Mesendoderm (in vitro differentiated cells): Measurements from ENCODE around the gene CAMK2A.

Experiments used
- DNase-seq: peaks from one replicate; pipeline ENCODE4 v3.0.0; 2013
- H2AK5ac ChIP-seq: 2 replicates; pipeline ENCODE4 v1.6.1; 2013; ENCODE audit warnings: low read length, inconsistent platforms
- H2BK120ac ChIP-seq: 2 replicates; pipeline ENCODE4 v1.6.1; 2013; ENCODE audit warnings: low read depth, mild to moderate bottlenecking, low read length, moderate library complexity, mixed read lengths
- H2BK15ac ChIP-seq: replicated peaks from 2 replicates; pipeline ENCODE4 v1.6.1; 2013; ENCODE audit warnings: low read depth, mild to moderate bottlenecking, moderate library complexity
- H2BK5ac ChIP-seq: 2 replicates; pipeline ENCODE4 v1.6.1; 2013; ENCODE audit warnings: low read length, inconsistent platforms
- H3K18ac ChIP-seq: 2 replicates; pipeline ENCODE4 v1.6.1; 2013; ENCODE audit warnings: mild to moderate bottlenecking, low read length, mixed read lengths
- H3K23ac ChIP-seq: one replicate; pipeline ENCODE4 v1.6.1; 2013; ENCODE audit warnings: low read length
- H3K27ac ChIP-seq: 2 replicates; pipeline ENCODE4 v1.5.1; 2013; ENCODE audit warnings: low read depth, mild to moderate bottlenecking, inconsistent platforms, low read length, moderate library complexity
- H3K27me3 ChIP-seq: 2 replicates; pipeline ENCODE4 v1.6.1; 2013; ENCODE audit warnings: low read length, control low read depth, mild to moderate bottlenecking, inconsistent platforms; ENCODE audit not compliant: insufficient read depth, poor library complexity
- H3K36me3 ChIP-seq: 2 replicates; pipeline ENCODE4 v1.6.1; 2013; ENCODE audit warnings: low read length, inconsistent platforms; ENCODE audit not compliant: control insufficient read depth, insufficient read depth
- H3K4ac ChIP-seq: one replicate; pipeline ENCODE4 v1.6.1; 2013; ENCODE audit warnings: low read depth, mild to moderate bottlenecking, low read length, moderate library complexity
- H3K4me1 ChIP-seq: 2 replicates; pipeline ENCODE4 v1.6.1; 2013; ENCODE audit warnings: low read depth, low read length, inconsistent platforms; ENCODE audit not compliant: control insufficient read depth
- H3K4me2 ChIP-seq: 2 replicates; pipeline ENCODE4 v1.6.1; 2013; ENCODE audit warnings: low read length
- H3K4me3 ChIP-seq: 2 replicates; pipeline ENCODE4 v1.5.1; 2013; ENCODE audit warnings: mild to moderate bottlenecking, low read length
- H3K56ac ChIP-seq: one replicate; pipeline ENCODE4 v1.6.1; 2013; ENCODE audit warnings: low read length
- H3K79me1 ChIP-seq: 2 replicates; pipeline ENCODE4 v1.6.1; 2013; ENCODE audit warnings: low read length, inconsistent platforms
- H3K79me2 ChIP-seq: 2 replicates; pipeline ENCODE4 v1.6.1; 2013; ENCODE audit warnings: mild to moderate bottlenecking, low read length; ENCODE audit not compliant: control insufficient read depth, insufficient read depth
- H3K9ac ChIP-seq: 2 replicates; pipeline ENCODE4 v1.6.1; 2013; ENCODE audit warnings: low read length, inconsistent platforms
- H4K5ac ChIP-seq: one replicate; pipeline ENCODE4 v1.6.1; 2013; ENCODE audit warnings: low read length
- H4K8ac ChIP-seq: one replicate; pipeline ENCODE4 v1.6.1; 2013; ENCODE audit warnings: low read depth, mild to moderate bottlenecking, control low read depth, low read length, moderate library complexity
- WGBS: extraction: QIAGEN DNeasy Blood & Tissue Kit; methylation state at CpG from one replicate; pipeline ENCODE4 v1.1.7; 2013; ENCODE audit warnings: low lambda C conversion rate, missing lambda C conversion rate; ENCODE audit not compliant: insufficient coverage; ENCODE audit errors: extremely low coverage; 5-methylcytosine and 5-hydroxymethylcytosine counted together

The CAMK2A gene

GRCh38 chr5:150182774-150183173 lies 106.8 kb downstream of the CAMK2A start:
- Histone ChIP-seq H3K36me3 (no peaks in the 10 kb centered on the region), H3K27me3 (no peaks in the 10 kb centered on the region), H3K79me2 (no peaks in the 10 kb centered on the region), H3K4me3 (no peak overlapping the region), H3K79me1 (no peaks in the 10 kb centered on the region), H3K4ac (no peak overlapping the region), H4K5ac (no peak overlapping the region), H4K8ac (no peak overlapping the region), H3K56ac (no peak overlapping the region), H3K27ac (no peak overlapping the region), H2BK120ac (no peak overlapping the region), H2AK5ac (no peak overlapping the region), H3K4me1 (peaks cover 9% of the 10 kb centered on the region), H3K4me2 (no peak overlapping the region), H3K23ac (no peak overlapping the region), H2BK15ac (no peak overlapping the region), H2BK5ac (no peak overlapping the region), H3K18ac (no peak overlapping the region), H3K9ac (no peak overlapping the region)
- DNase-seq, result no peak
- no CpG with 5 or more reads among the region's 10 CpGs for WGBS

GRCh38 chr5:150181766-150182545 lies 107.6 kb downstream of the CAMK2A start:
- Histone ChIP-seq H2BK120ac (no peak overlapping the region), H3K79me1 (no peaks in the 10 kb centered on the region), H3K56ac (no peak overlapping the region), H3K9ac (no peak overlapping the region), H3K4me2 (no peak overlapping the region), H4K5ac (no peak overlapping the region), H2BK15ac (no peak overlapping the region), H3K79me2 (no peaks in the 10 kb centered on the region), H3K36me3 (no peaks in the 10 kb centered on the region), H3K27me3 (no peaks in the 10 kb centered on the region), H3K4ac (no peak overlapping the region), H3K18ac (no peak overlapping the region), H4K8ac (no peak overlapping the region), H3K4me1 (peaks cover 9% of the 10 kb centered on the region), H2AK5ac (no peak overlapping the region), H3K27ac (no peak overlapping the region), H2BK5ac (no peak overlapping the region), H3K4me3 (no peak overlapping the region), H3K23ac (no peak overlapping the region)
- DNase-seq, result no peak
- WGBS, result no CpG with 5 or more reads among the region's 9 CpGs

- no peaks in the 10 kb centered on the region for H3K79me2 ChIP-seq
- H3K56ac ChIP-seq, result no peak overlapping the region
- no peak overlapping the region for H2AK5ac ChIP-seq
- H3K79me1 ChIP-seq, result no peaks in the 10 kb centered on the region
- H3K4me3 ChIP-seq, result no peak overlapping the region
- no peak overlapping the region for H2BK5ac ChIP-seq
- no peak overlapping the region for H2BK120ac ChIP-seq
- H3K4ac ChIP-seq, result no peak overlapping the region
- H3K9ac ChIP-seq, result no peak overlapping the region
- no peak overlapping the region for H3K18ac ChIP-seq
- DNase-seq, result no peak
- no peak overlapping the region for H4K5ac ChIP-seq
- H3K4me2 ChIP-seq, result no peak overlapping the region
- no CpG with 5 or more reads among the region's 5 CpGs for WGBS
- H4K8ac ChIP-seq, result no peak overlapping the region
- H3K27me3 ChIP-seq, result no peaks in the 10 kb centered on the region
- peaks cover 4% of the 10 kb centered on the region for H3K4me1 ChIP-seq
- H3K36me3 ChIP-seq, result no peaks in the 10 kb centered on the region
- no peak overlapping the region for H3K23ac ChIP-seq
- H2BK15ac ChIP-seq, result no peak overlapping the region
- H3K27ac ChIP-seq, result no peak overlapping the region
Measured at GRCh38 chr5:150181027-150181426, 108.5 kb downstream of the CAMK2A start.

- Histone ChIP-seq H2BK5ac (no peak overlapping the region), H3K4me3 (no peak overlapping the region), H2BK120ac (no peak overlapping the region), H3K27me3 (no peaks in the 10 kb centered on the region), H4K5ac (no peak overlapping the region), H3K23ac (no peak overlapping the region), H3K79me1 (no peaks in the 10 kb centered on the region), H3K56ac (no peak overlapping the region), H3K36me3 (no peaks in the 10 kb centered on the region), H3K18ac (no peak overlapping the region), H3K4ac (no peak overlapping the region), H3K4me1 (no peaks in the 10 kb centered on the region), H2AK5ac (no peak overlapping the region), H2BK15ac (no peak overlapping the region), H4K8ac (no peak overlapping the region), H3K79me2 (no peaks in the 10 kb centered on the region), H3K27ac (no peak overlapping the region), H3K9ac (no peak overlapping the region), H3K4me2 (no peak overlapping the region)
- no CpG with 5 or more reads among the region's 18 CpGs for WGBS
- DNase-seq, result no peak
Measured at GRCh38 chr5:150180241-150181026, 109.1 kb downstream of the CAMK2A start.

- no peak overlapping the region for H3K18ac ChIP-seq
- no CpG with 5 or more reads among the region's 7 CpGs for WGBS
- H2AK5ac ChIP-seq, result no peak overlapping the region
- no peak overlapping the region for H3K4me3 ChIP-seq
- H3K27me3 ChIP-seq, result no peaks in the 10 kb centered on the region
- H2BK120ac ChIP-seq, result no peak overlapping the region
- no peak overlapping the region for H3K27ac ChIP-seq
- no peaks in the 10 kb centered on the region for H3K4me1 ChIP-seq
- no peak overlapping the region for H3K9ac ChIP-seq
- no peak overlapping the region for H3K4me2 ChIP-seq
- H4K5ac ChIP-seq, result no peak overlapping the region
- H2BK15ac ChIP-seq, result no peak overlapping the region
- no peaks in the 10 kb centered on the region for H3K79me2 ChIP-seq
- no peak overlapping the region for H4K8ac ChIP-seq
- no peak overlapping the region for H3K23ac ChIP-seq
- H3K36me3 ChIP-seq, result no peaks in the 10 kb centered on the region
- H3K56ac ChIP-seq, result no peak overlapping the region
- H2BK5ac ChIP-seq, result no peak overlapping the region
- no peaks in the 10 kb centered on the region for H3K79me1 ChIP-seq
- DNase-seq, result no peak
- H3K4ac ChIP-seq, result no peak overlapping the region
Measured at GRCh38 chr5:150179019-150179620, 110.5 kb downstream of the CAMK2A start.
